Lower leg skin (tissue), 4 donors: ENCODE results near the gene CACNB2. TPM values are rescaled to one million over a fixed set of nuclear protein-coding genes. Genes with fewer than 3 reads are reported as not detected.

Source experiments
- DNase-seq, 2 donors: peaks; one replicate each; pipeline ENCODE4 v3.0.0-alpha.2; 2019; ENCODE audit warnings: low spot score in 2 of 2
- H3K4me3 ChIP-seq: fragments of 200-600 bp; sonication (generic); 2 replicates; pipeline ENCODE4 v1.5.1; 2017; ENCODE audit warnings: mild to moderate bottlenecking, low read depth; ENCODE audit not compliant: poor library complexity, severe bottlenecking
- POLR2A ChIP-seq, 2 donors: fragments of 450-650 bp; IDR thresholded peaks; one replicate each; pipeline ENCODE4 v1.6.1; 2016 to 2017; ENCODE audit warnings: antibody characterized with exemption in 2 of 2, mild to moderate bottlenecking in 1 of 2, moderate library complexity in 1 of 2
- WGBS, 2 donors: methylation state at CpG; one replicate each; pipeline ENCODE4 v1.1.5; 2018; 5-methylcytosine and 5-hydroxymethylcytosine counted together
- intact Hi-C: fragments of 100-400 bp; cut with DNase I; formaldehyde crosslinking; loops from one replicate; pipeline ENCODE4 v1.15.0; 2023; ENCODE audit warnings: low total_unique reads
- total RNA-seq, 4 donors: library from RNA; depleted of rRNA; stranded (reverse); fragments of >200 nt; gene quantifications; one replicate each; pipeline ENCODE4 v1.1.0, GENCODE V29; 2016
- TF ChIP-seq, protein P1 (sequence below), 3 donors: fragments of 450-650 bp; IDR thresholded peaks; one replicate each; pipeline ENCODE4 v1.5.1; 2016; ENCODE audit warnings: antibody characterized with exemption in 3 of 3, mild to moderate bottlenecking in 3 of 3, moderate library complexity in 2 of 3

The CACNB2 gene
- total RNA-seq, 4 donors from 2014 or later = 3.6 to 7.6 (median 6.1) TPM

DNA sequence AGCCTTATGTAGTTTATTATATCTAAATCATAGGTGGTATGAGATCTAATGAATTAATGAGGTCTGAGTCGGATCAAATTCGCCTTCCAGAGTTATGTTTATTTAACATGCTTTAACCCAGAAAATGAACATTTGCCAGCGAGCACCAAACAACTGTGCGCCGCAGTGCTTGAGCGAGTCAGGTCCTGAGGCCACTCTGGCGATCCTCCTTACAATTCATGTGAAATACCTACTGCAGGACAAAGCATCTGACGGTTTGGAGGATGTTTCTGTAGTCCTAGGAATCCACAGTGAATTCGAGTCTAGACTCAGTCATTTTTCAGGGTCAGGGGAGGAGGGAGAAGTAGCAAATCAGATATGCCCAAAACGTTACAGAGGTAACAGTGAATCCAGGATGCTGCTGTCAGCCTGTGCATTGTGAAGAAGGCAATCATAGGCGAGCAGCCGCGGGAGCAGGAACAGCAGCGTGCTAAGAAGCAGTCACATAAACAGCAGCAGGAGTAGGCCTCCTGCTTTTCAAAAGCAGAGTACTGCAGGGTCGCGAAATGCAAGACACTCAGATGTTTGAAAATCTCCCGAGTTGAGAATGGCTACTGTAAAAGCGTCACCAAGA, 120.2 kb downstream of the CACNB2 start:
- H3K4me3 ChIP-seq = no peak overlapping the region
- DNase-seq = no peak
- intact Hi-C loops = no loop called here
- WGBS, 2 donors = 46 to 53% methylated on average over 18 of the region's 18 CpGs
- TF ChIP-seq POLR2A (IDR thresholded peaks at IDR 0.05) = no peak
- TF ChIP-seq, protein P1, sequence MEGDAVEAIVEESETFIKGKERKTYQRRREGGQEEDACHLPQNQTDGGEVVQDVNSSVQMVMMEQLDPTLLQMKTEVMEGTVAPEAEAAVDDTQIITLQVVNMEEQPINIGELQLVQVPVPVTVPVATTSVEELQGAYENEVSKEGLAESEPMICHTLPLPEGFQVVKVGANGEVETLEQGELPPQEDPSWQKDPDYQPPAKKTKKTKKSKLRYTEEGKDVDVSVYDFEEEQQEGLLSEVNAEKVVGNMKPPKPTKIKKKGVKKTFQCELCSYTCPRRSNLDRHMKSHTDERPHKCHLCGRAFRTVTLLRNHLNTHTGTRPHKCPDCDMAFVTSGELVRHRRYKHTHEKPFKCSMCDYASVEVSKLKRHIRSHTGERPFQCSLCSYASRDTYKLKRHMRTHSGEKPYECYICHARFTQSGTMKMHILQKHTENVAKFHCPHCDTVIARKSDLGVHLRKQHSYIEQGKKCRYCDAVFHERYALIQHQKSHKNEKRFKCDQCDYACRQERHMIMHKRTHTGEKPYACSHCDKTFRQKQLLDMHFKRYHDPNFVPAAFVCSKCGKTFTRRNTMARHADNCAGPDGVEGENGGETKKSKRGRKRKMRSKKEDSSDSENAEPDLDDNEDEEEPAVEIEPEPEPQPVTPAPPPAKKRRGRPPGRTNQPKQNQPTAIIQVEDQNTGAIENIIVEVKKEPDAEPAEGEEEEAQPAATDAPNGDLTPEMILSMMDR (IDR thresholded peaks at IDR 0.05) = no peak

DNA sequence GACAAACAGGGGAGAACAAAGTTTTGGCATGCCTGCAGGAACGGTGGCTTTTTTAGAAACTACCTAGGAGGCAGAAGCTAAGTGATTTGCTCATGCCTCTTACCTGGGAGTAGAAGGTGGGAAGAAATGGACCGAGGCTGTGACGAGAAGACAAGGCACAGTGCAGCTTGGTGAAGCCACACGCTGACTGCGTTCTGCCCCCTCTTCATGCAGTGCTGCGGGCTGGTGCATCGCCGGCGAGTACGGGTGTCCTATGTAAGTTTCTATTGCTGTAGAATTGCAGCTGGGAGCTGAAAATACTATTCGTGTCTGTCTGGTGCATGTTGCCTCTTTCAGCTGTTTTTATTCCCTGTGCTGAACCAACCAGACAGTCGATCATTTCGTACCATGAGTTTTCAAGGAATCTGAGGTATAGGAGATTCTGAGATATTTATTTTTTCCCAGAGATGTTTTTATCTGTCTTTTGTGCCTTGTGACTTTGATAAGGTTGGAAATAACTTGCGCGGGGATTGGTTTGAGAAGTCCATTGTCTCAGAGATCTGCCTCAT, 120.9 kb downstream of the CACNB2 start:
- 55 to 68% methylated on average over 15 of the region's 15 CpGs for WGBS, 2 donors
- DNase-seq = no peak
- H3K4me3 ChIP-seq = no peak overlapping the region
- TF ChIP-seq POLR2A (IDR thresholded peaks at IDR 0.05) = no peak
- TF ChIP-seq, protein P1 (IDR thresholded peaks at IDR 0.05) = no peak
- intact Hi-C loops = no loop called here

DNA sequence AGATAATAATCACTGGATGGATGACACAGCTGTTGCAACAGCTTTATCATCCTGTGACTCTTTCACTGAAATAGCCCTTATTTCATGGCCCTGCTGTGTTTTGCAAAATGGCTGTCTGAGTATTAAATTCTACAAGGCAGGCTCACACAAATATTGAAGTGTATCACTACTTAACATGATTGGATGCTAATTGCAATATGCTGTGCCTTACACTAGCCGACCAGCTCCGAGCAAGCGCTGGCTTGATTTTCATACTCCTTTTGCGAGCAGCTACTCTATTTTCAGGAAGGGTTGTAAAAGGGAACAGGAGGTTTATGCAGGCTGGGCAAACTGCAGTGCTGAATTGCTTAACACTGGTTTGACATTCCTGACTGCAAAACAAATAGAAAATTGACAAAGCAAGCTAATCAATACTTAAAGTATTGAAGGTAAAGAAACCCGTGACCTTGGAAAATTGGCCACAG, 121.6 kb downstream of the CACNB2 start:
- TF ChIP-seq, protein P1 (IDR thresholded peaks at IDR 0.05) = no peak
- no peak for TF ChIP-seq POLR2A (IDR thresholded peaks at IDR 0.05)
- 73 to 75% methylated on average over 5 of the region's 5 CpGs for WGBS, 2 donors
- DNase-seq = no peak
- H3K4me3 ChIP-seq = no peak overlapping the region
- intact Hi-C loops = no loop called here

GRCh38 chr10:18264466-18265050, 124.3 kb downstream of the CACNB2 start:
- no peak overlapping the region for H3K4me3 ChIP-seq
- TF ChIP-seq, protein P1 (IDR thresholded peaks at IDR 0.05) = no peak
- no peak for TF ChIP-seq POLR2A (IDR thresholded peaks at IDR 0.05)
- 86 to 92% methylated on average over 5 of the region's 5 CpGs for WGBS, 2 donors
- DNase-seq = no peak
- intact Hi-C loops = no loop called here

DNA sequence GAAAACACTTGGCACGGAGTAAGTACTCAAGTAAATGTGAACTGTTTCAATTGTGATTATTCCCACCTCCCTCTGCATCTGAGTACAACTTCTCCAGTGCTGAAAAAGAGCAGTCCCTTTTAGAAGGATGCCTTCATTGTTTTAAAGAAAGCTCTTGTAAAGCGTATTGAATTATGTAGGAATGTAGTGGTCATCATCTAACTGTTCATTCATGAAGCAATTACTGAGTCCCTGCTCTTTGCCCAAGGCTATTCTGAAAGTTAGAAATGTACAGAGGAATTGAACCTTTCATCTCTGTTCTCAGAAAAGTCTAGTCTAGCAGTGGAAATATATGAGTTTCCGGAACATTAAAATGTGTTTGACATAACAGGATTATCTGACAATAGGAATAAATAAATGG, 127.8 kb downstream of the CACNB2 start:
- WGBS, 2 donors = 85 to 86% methylated on average over 3 of the region's 3 CpGs
- TF ChIP-seq, protein P1 (IDR thresholded peaks at IDR 0.05) = no peak
- TF ChIP-seq POLR2A (IDR thresholded peaks at IDR 0.05) = no peak

More for the DNA sequence above, 127.8 kb downstream of the CACNB2 start:
- H3K4me3 ChIP-seq = no peak overlapping the region
- DNase-seq = no peak
- intact Hi-C loops = no loop called here
